Measurements from ENCODE around the gene PTPRN2.

The PTPRN2 gene

GRCh38 chr7:158054611-158055010 lies 533.0 kb downstream of the PTPRN2 start:
- TF ChIP-seq CTCF (IDR thresholded peaks at IDR 0.05; ENCODE audit: borderline replicate concordance, insufficient read depth, low read depth, low read length): no peak
- no peak overlapping the region for H3K4me3 ChIP-seq (ENCODE audit: low read depth, low read length)

GRCh38 chr7:158054081-158054480 lies 533.5 kb downstream of the PTPRN2 start:
- no peak overlapping the region for H3K4me3 ChIP-seq (ENCODE audit: low read depth, low read length)
- TF ChIP-seq CTCF (IDR thresholded peaks at IDR 0.05; ENCODE audit: borderline replicate concordance, insufficient read depth, low read depth, low read length): no peak

GRCh38 chr7:158053183-158053915 lies 534.3 kb downstream of the PTPRN2 start:
- TF ChIP-seq CTCF (IDR thresholded peaks at IDR 0.05; ENCODE audit: borderline replicate concordance, insufficient read depth, low read depth, low read length): no peak
- H3K4me3 ChIP-seq (ENCODE audit: low read depth, low read length): no peak overlapping the region

GRCh38 chr7:158052381-158053060 lies 535.1 kb downstream of the PTPRN2 start:
- H3K4me3 ChIP-seq (ENCODE audit: low read depth, low read length): no peak overlapping the region
- no peak for TF ChIP-seq CTCF (IDR thresholded peaks at IDR 0.05; ENCODE audit: borderline replicate concordance, insufficient read depth, low read depth, low read length)

GRCh38 chr7:158051776-158052175 lies 535.8 kb downstream of the PTPRN2 start:
- TF ChIP-seq CTCF (IDR thresholded peaks at IDR 0.05; ENCODE audit: borderline replicate concordance, insufficient read depth, low read depth, low read length): no peak
- no peak overlapping the region for H3K4me3 ChIP-seq (ENCODE audit: low read depth, low read length)

- TF ChIP-seq CTCF (IDR thresholded peaks at IDR 0.05; ENCODE audit: borderline replicate concordance, insufficient read depth, low read depth, low read length): no peak
- no peak overlapping the region for H3K4me3 ChIP-seq (ENCODE audit: low read depth, low read length)
Observed at GRCh38 chr7:158050978-158051651, 536.5 kb downstream of the PTPRN2 start.
